ENCODE data around the gene ITGA11. TPM values are rescaled to one million over a fixed set of nuclear protein-coding genes. Genes with fewer than 3 reads are reported as not detected.

The ITGA11 gene
- total and polyA plus RNA-seq, 3 experiments from 2014 or later, result not detected

- Histone ChIP-seq H3K4me3 (ENCODE audit: low read length) (no peak overlapping the region), H3K9me3 (ENCODE audit: low read length) (no peaks in the 10 kb centered on the region), H3K36me3 (ENCODE audit: insufficient read depth, low read length) (no peaks in the 10 kb centered on the region), H3K27ac (ENCODE audit: low read depth, low read length) (no peak overlapping the region), H3K4me1 (ENCODE audit: insufficient read depth, low read length) (no peaks in the 10 kb centered on the region), H3K27me3 (ENCODE audit: insufficient read depth, low read length, poor library complexity, severe bottlenecking) (no peaks in the 10 kb centered on the region)
- Mint-ChIP-seq H3K4me1 (no peaks in the 10 kb centered on the region), H3K27ac (no peak overlapping the region), H3K36me3 (no peaks in the 10 kb centered on the region), H3K4me3 (no peak overlapping the region), H3K27me3 (peaks cover 20 to 32% of the 10 kb centered on the region in 2 donors), H3K9me3 (no peaks in the 10 kb centered on the region)
- no peak for DNase-seq
- ChIA-PET CTCF (no interaction called here), POLR2A (interaction anchor here (0.6 kb wide), 1 partner anchor 839 kb away, joined by 10 read pairs; no protein-coding TSS in a partner anchor)
Observed at GRCh38 chr15:68365140-68365745, 66.7 kb downstream of the ITGA11 start.

GRCh38 chr15:68364660-68365035 is 67.3 kb downstream of the ITGA11 start:
- ChIA-PET POLR2A (no interaction called here), CTCF (no interaction called here)

GRCh38 chr15:68364028-68364659 is 67.8 kb downstream of the ITGA11 start:
- H3K4me3 Mint-ChIP-seq, result no peak overlapping the region
- no peaks in the 10 kb centered on the region for H3K27me3 ChIP-seq (ENCODE audit: insufficient read depth, low read length, poor library complexity, severe bottlenecking)
- no peaks in the 10 kb centered on the region for H3K4me1 ChIP-seq (ENCODE audit: insufficient read depth, low read length)
- no peak overlapping the region for H3K27ac ChIP-seq (ENCODE audit: low read depth, low read length)
- H3K36me3 ChIP-seq (ENCODE audit: insufficient read depth, low read length), result no peaks in the 10 kb centered on the region
- no peaks in the 10 kb centered on the region for H3K9me3 Mint-ChIP-seq
- POLR2A ChIA-PET, result no interaction called here
- no peaks in the 10 kb centered on the region for H3K9me3 ChIP-seq (ENCODE audit: low read length)
- H3K4me3 ChIP-seq (ENCODE audit: low read length), result no peak overlapping the region
- no peaks in the 10 kb centered on the region for H3K36me3 Mint-ChIP-seq
- H3K27me3 Mint-ChIP-seq, result peaks cover 15 to 28% of the 10 kb centered on the region in 2 donors
- no peaks in the 10 kb centered on the region for H3K4me1 Mint-ChIP-seq
- no peak for DNase-seq
- CTCF ChIA-PET, result no interaction called here
- H3K27ac Mint-ChIP-seq, result no peak overlapping the region

More at GRCh38 chr15:68364660-68365035, 67.3 kb downstream of the ITGA11 start:
- no peaks in the 10 kb centered on the region for H3K36me3 ChIP-seq (ENCODE audit: insufficient read depth, low read length)
- no peaks in the 10 kb centered on the region for H3K27me3 ChIP-seq (ENCODE audit: insufficient read depth, low read length, poor library complexity, severe bottlenecking)
- Mint-ChIP-seq H3K4me1 (no peaks in the 10 kb centered on the region), H3K27me3 (peaks cover 17 to 29% of the 10 kb centered on the region in 2 donors), H3K4me3 (no peak overlapping the region), H3K36me3 (no peaks in the 10 kb centered on the region), H3K9me3 (no peaks in the 10 kb centered on the region), H3K27ac (no peak overlapping the region)
- no peaks in the 10 kb centered on the region for H3K9me3 ChIP-seq (ENCODE audit: low read length)
- no peak overlapping the region for H3K4me3 ChIP-seq (ENCODE audit: low read length)
- H3K4me1 ChIP-seq (ENCODE audit: insufficient read depth, low read length), result no peaks in the 10 kb centered on the region
- H3K27ac ChIP-seq (ENCODE audit: low read depth, low read length), result no peak overlapping the region
- DNase-seq, result no peak

- Histone ChIP-seq H3K9me3 (ENCODE audit: low read length) (no peaks in the 10 kb centered on the region), H3K4me3 (ENCODE audit: low read length) (no peak overlapping the region), H3K4me1 (ENCODE audit: insufficient read depth, low read length) (no peaks in the 10 kb centered on the region), H3K27me3 (ENCODE audit: insufficient read depth, low read length, poor library complexity, severe bottlenecking) (no peaks in the 10 kb centered on the region), H3K36me3 (ENCODE audit: insufficient read depth, low read length) (no peaks in the 10 kb centered on the region), H3K27ac (ENCODE audit: low read depth, low read length) (no peak overlapping the region)
- H3K4me3 Mint-ChIP-seq, result no peak overlapping the region
- no peaks in the 10 kb centered on the region for H3K4me1 Mint-ChIP-seq
- no peaks in the 10 kb centered on the region for H3K36me3 Mint-ChIP-seq
- H3K27me3 Mint-ChIP-seq, result peaks cover 12 to 21% of the 10 kb centered on the region in 2 donors
- no peak for DNase-seq
- no peaks in the 10 kb centered on the region for H3K9me3 Mint-ChIP-seq
- POLR2A ChIA-PET, result no interaction called here
- CTCF ChIA-PET, result no interaction called here
- H3K27ac Mint-ChIP-seq, result no peak overlapping the region
Observed at GRCh38 chr15:68363353-68363752, 68.6 kb downstream of the ITGA11 start.

- H3K27me3 ChIP-seq (ENCODE audit: insufficient read depth, low read length, poor library complexity, severe bottlenecking), result no peaks in the 10 kb centered on the region
- no peaks in the 10 kb centered on the region for H3K4me1 Mint-ChIP-seq
- peaks cover 0 to 2% (median 0%) of the 10 kb centered on the region in 5 donors for H3K9me3 Mint-ChIP-seq
- no peak for DNase-seq
- H3K27ac ChIP-seq (ENCODE audit: low read depth, low read length), result no peak overlapping the region
- no peak overlapping the region for H3K4me3 Mint-ChIP-seq
- peaks cover 12 to 14% of the 10 kb centered on the region in 2 donors for H3K27me3 Mint-ChIP-seq
- no peaks in the 10 kb centered on the region for H3K36me3 ChIP-seq (ENCODE audit: insufficient read depth, low read length)
- H3K27ac Mint-ChIP-seq, result no peak overlapping the region
- H3K36me3 Mint-ChIP-seq, result no peaks in the 10 kb centered on the region
- H3K9me3 ChIP-seq (ENCODE audit: low read length), result no peaks in the 10 kb centered on the region
- H3K4me3 ChIP-seq (ENCODE audit: low read length), result no peak overlapping the region
- no peaks in the 10 kb centered on the region for H3K4me1 ChIP-seq (ENCODE audit: insufficient read depth, low read length)
- POLR2A ChIA-PET, result no interaction called here
- CTCF ChIA-PET, result no interaction called here
Observed at GRCh38 chr15:68362537-68363126, 69.3 kb downstream of the ITGA11 start.

GRCh38 chr15:68360721-68361120 is 71.2 kb downstream of the ITGA11 start:
- no peaks in the 10 kb centered on the region for H3K4me1 Mint-ChIP-seq
- no peak overlapping the region for H3K4me3 Mint-ChIP-seq
- H3K36me3 ChIP-seq (ENCODE audit: insufficient read depth, low read length), result no peaks in the 10 kb centered on the region
- no peak for DNase-seq
- ChIA-PET CTCF (no interaction called here), POLR2A (no interaction called here)
- H3K9me3 Mint-ChIP-seq, result peaks cover 0 to 2% (median 0%) of the 10 kb centered on the region in 5 donors
- no peak overlapping the region for H3K27ac ChIP-seq (ENCODE audit: low read depth, low read length)
- no peak overlapping the region for H3K4me3 ChIP-seq (ENCODE audit: low read length)
- no peaks in the 10 kb centered on the region for H3K36me3 Mint-ChIP-seq
- H3K27me3 ChIP-seq (ENCODE audit: insufficient read depth, low read length, poor library complexity, severe bottlenecking), result no peaks in the 10 kb centered on the region
- no peaks in the 10 kb centered on the region for H3K9me3 ChIP-seq (ENCODE audit: low read length)
- no peak overlapping the region for H3K27ac Mint-ChIP-seq
- H3K4me1 ChIP-seq (ENCODE audit: insufficient read depth, low read length), result no peaks in the 10 kb centered on the region
- peaks cover 6 to 8% of the 10 kb centered on the region in 2 donors for H3K27me3 Mint-ChIP-seq

GRCh38 chr15:68356778-68357177 is 75.2 kb downstream of the ITGA11 start:
- DNase-seq, result no peak
- H3K4me3 Mint-ChIP-seq, result no peak overlapping the region
- no peaks in the 10 kb centered on the region for H3K36me3 ChIP-seq (ENCODE audit: insufficient read depth, low read length)
- no peaks in the 10 kb centered on the region for H3K27me3 ChIP-seq (ENCODE audit: insufficient read depth, low read length, poor library complexity, severe bottlenecking)
- no peak overlapping the region for H3K27ac Mint-ChIP-seq
- H3K36me3 Mint-ChIP-seq, result no peaks in the 10 kb centered on the region
- no peaks in the 10 kb centered on the region for H3K4me1 Mint-ChIP-seq
- peaks cover 0 to 2% (median 0%) of the 10 kb centered on the region in 5 donors for H3K9me3 Mint-ChIP-seq
- H3K27ac ChIP-seq (ENCODE audit: low read depth, low read length), result no peak overlapping the region
- ChIA-PET CTCF (no interaction called here), POLR2A (no interaction called here)
- peaks cover 6 to 7% of the 10 kb centered on the region in 2 donors for H3K27me3 Mint-ChIP-seq
- H3K4me1 ChIP-seq (ENCODE audit: insufficient read depth, low read length), result no peaks in the 10 kb centered on the region
- no peak overlapping the region for H3K4me3 ChIP-seq (ENCODE audit: low read length)
- H3K9me3 ChIP-seq (ENCODE audit: low read length), result no peaks in the 10 kb centered on the region

- CTCF ChIA-PET, result no interaction called here
- no peak overlapping the region for H3K27ac ChIP-seq (ENCODE audit: low read depth, low read length)
- H3K9me3 ChIP-seq (ENCODE audit: low read length), result no peaks in the 10 kb centered on the region
- no peak for DNase-seq
- POLR2A ChIA-PET, result interaction anchor here (0.6 kb wide), 1 partner anchor 15 kb away, joined by 6 read pairs; no protein-coding TSS in a partner anchor
- Mint-ChIP-seq H3K4me1 (no peaks in the 10 kb centered on the region), H3K27me3 (peaks cover 0 to 2% of the 10 kb centered on the region in 2 donors), H3K36me3 (no peaks in the 10 kb centered on the region), H3K9me3 (peaks cover 0 to 2% (median 0%) of the 10 kb centered on the region in 5 donors), H3K4me3 (no peak overlapping the region), H3K27ac (no peak overlapping the region)
- H3K4me1 ChIP-seq (ENCODE audit: insufficient read depth, low read length), result no peaks in the 10 kb centered on the region
- H3K4me3 ChIP-seq (ENCODE audit: low read length), result no peak overlapping the region
- no peaks in the 10 kb centered on the region for H3K27me3 ChIP-seq (ENCODE audit: insufficient read depth, low read length, poor library complexity, severe bottlenecking)
- no peaks in the 10 kb centered on the region for H3K36me3 ChIP-seq (ENCODE audit: insufficient read depth, low read length)
Observed at GRCh38 chr15:68354923-68355322, 77.0 kb downstream of the ITGA11 start.
